Large intestine (tissue), 3 donors: ENCODE measurements around the gene TMEM222. TPM values are rescaled to one million over a fixed set of nuclear protein-coding genes. Genes with fewer than 3 reads are reported as not detected.

Experiments used
- DNase-seq, 2 donors: peaks; one replicate each; pipeline versions ENCODE4 v3.0.0 to v3.0.0-alpha.2; 2013
- H3K27ac ChIP-seq: one replicate; pipeline ENCODE4 v1.5.1; 2013; ENCODE audit warnings: low read length
- H3K27me3 ChIP-seq: 2 replicates; pipeline ENCODE4 v1.6.1; 2013; ENCODE audit warnings: low read length; ENCODE audit not compliant: control insufficient read depth, insufficient read depth
- H3K36me3 ChIP-seq: 2 replicates; pipeline ENCODE4 v1.6.1; 2013; ENCODE audit warnings: low read length; ENCODE audit not compliant: control insufficient read depth, insufficient read depth
- H3K4me1 ChIP-seq: one replicate; pipeline ENCODE4 v1.6.1; 2013; ENCODE audit warnings: low read length; ENCODE audit not compliant: control insufficient read depth, insufficient read depth
- H3K4me3 ChIP-seq: one replicate; pipeline ENCODE4 v1.5.1; 2013; ENCODE audit warnings: low read length
- H3K9me3 ChIP-seq: one replicate; pipeline ENCODE4 v1.6.1; 2013; ENCODE audit warnings: mild to moderate bottlenecking, low read depth, low read length, moderate library complexity; ENCODE audit not compliant: control insufficient read depth
- WGBS: methylation state at CpG from one replicate; pipeline ENCODE4 v1.1.5; 2013; ENCODE audit warnings: low lambda C conversion rate; ENCODE audit not compliant: insufficient coverage; 5-methylcytosine and 5-hydroxymethylcytosine counted together
- polyA plus RNA-seq: library from polyadenylated mRNA; unstranded; fragments of 120-200 nt; gene quantifications from one replicate; pipeline ENCODE4 v1.2.1, GENCODE V29; 2013

The TMEM222 gene
- polyA plus RNA-seq, 1 donor, result 41.2 TPM

DNA sequence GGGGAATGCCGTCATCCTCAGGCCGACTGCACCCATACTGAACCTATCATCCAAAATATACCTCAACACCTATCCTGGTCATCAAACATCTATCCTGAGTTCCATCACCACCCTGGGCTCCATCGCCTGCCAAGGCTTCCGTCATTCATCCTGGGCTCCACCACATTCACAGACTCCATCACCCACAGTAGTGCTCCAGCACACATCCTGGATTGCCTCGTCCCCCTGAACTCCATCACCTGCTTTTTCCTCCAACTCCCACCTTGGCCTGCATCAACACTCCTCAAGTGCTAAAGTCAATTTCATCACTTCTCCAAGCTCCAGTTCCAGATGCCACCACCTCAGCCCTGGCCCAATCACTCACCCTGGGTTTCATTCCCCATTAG lies 37.0 kb downstream of the TMEM222 start:
- H3K36me3 ChIP-seq, result peaks cover 5% of the 10 kb centered on the region
- DNase-seq, result no peak
- no CpG with 5 or more reads among the region's 5 CpGs for whole genome bisulfite sequencing

GRCh38 chr1:27359822-27360158 lies 37.8 kb downstream of the TMEM222 start:
- Histone ChIP-seq H3K4me1 (peaks cover 22% of the 10 kb centered on the region), H3K9me3 (peaks cover 7% of the 10 kb centered on the region), H3K36me3 (peaks cover 5% of the 10 kb centered on the region), H3K4me3 (no peak overlapping the region), H3K27ac (no peak overlapping the region), H3K27me3 (peaks cover 31% of the 10 kb centered on the region)
- WGBS, result no CpG with 5 or more reads among the region's 9 CpGs
- no peak for DNase-seq

More for the DNA sequence above, 37.0 kb downstream of the TMEM222 start:
- Histone ChIP-seq H3K4me1 (peaks cover 14% of the 10 kb centered on the region), H3K4me3 (no peak overlapping the region), H3K27me3 (peaks cover 31% of the 10 kb centered on the region), H3K9me3 (peaks cover 7% of the 10 kb centered on the region), H3K27ac (no peak overlapping the region)

- Histone ChIP-seq H3K36me3 (peaks cover 5% of the 10 kb centered on the region), H3K27me3 (peaks cover 31% of the 10 kb centered on the region), H3K4me1 (peaks cover 27% of the 10 kb centered on the region), H3K27ac (no peak overlapping the region), H3K4me3 (peak overlapping the region; percentile 21), H3K9me3 (peaks cover 7% of the 10 kb centered on the region)
- WGBS, result no CpG with 5 or more reads among the region's 71 CpGs
- peak in 1 of 2 donors; percentile 39 for DNase-seq
Observed at GRCh38 chr1:27360159-27361043, 38.4 kb downstream of the TMEM222 start.

DNA sequence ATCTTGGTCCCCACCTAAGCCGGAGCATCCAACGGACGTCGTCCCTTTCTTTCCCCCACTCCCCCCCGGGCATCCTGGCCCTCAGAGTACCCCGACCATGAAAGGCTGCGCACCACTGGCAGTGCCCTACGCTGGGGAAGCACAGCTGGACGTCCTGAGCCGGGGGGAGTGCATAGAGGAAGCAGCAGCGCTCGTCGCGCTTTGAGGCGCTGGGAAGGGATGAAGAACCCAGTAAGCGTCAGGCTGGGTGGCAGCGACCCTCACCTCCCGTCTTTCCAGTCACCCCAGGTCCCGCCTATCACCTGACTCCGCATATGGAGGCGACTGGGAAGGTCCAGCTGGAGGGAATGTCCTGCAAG lies 39.1 kb downstream of the TMEM222 start:
- Histone ChIP-seq H3K27ac (no peak overlapping the region), H3K9me3 (peaks cover 7% of the 10 kb centered on the region), H3K4me3 (no peak overlapping the region), H3K4me1 (peaks cover 27% of the 10 kb centered on the region), H3K36me3 (peaks cover 5% of the 10 kb centered on the region), H3K27me3 (peaks cover 31% of the 10 kb centered on the region)
- WGBS, result no CpG with 5 or more reads among the region's 21 CpGs
- no peak for DNase-seq

DNA sequence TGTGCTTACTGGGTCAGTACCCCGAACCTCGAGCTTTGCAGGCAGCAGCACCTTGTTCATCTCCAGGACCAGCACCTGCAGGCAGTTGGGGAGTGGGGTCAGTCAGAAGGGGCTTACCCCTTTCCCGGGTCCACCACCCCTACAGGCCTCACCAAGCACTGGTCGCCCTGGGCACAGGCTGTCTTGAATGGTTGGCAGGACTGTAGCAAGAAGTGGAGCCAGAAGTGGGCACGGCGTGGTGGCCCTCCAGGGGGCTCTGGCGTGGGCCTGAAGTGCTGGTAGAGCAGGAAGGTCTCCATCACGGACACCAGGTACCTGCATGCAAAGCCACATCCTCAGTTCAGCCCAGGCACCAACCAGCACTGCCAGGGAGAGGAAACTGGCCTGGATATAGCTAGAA lies 39.6 kb downstream of the TMEM222 start:
- H3K4me3 ChIP-seq, result no peak overlapping the region

GRCh38 chr1:27363766-27364695 lies 42.1 kb downstream of the TMEM222 start:
- no peak for DNase-seq
- no peak overlapping the region for H3K4me3 ChIP-seq
- peaks cover 29% of the 10 kb centered on the region for H3K4me1 ChIP-seq
- peaks cover 5% of the 10 kb centered on the region for H3K36me3 ChIP-seq
- no peak overlapping the region for H3K27ac ChIP-seq
- H3K9me3 ChIP-seq, result no peaks in the 10 kb centered on the region
- no CpG with 5 or more reads among the region's 26 CpGs for WGBS
- peaks cover 17% of the 10 kb centered on the region for H3K27me3 ChIP-seq

More for the DNA sequence above, 39.6 kb downstream of the TMEM222 start:
- H3K27ac ChIP-seq, result no peak overlapping the region
- no CpG with 5 or more reads among the region's 8 CpGs for WGBS
- peaks cover 5% of the 10 kb centered on the region for H3K36me3 ChIP-seq
- peaks cover 31% of the 10 kb centered on the region for H3K27me3 ChIP-seq
- peaks cover 27% of the 10 kb centered on the region for H3K4me1 ChIP-seq
- no peak for DNase-seq
- H3K9me3 ChIP-seq, result peaks cover 5% of the 10 kb centered on the region

DNA sequence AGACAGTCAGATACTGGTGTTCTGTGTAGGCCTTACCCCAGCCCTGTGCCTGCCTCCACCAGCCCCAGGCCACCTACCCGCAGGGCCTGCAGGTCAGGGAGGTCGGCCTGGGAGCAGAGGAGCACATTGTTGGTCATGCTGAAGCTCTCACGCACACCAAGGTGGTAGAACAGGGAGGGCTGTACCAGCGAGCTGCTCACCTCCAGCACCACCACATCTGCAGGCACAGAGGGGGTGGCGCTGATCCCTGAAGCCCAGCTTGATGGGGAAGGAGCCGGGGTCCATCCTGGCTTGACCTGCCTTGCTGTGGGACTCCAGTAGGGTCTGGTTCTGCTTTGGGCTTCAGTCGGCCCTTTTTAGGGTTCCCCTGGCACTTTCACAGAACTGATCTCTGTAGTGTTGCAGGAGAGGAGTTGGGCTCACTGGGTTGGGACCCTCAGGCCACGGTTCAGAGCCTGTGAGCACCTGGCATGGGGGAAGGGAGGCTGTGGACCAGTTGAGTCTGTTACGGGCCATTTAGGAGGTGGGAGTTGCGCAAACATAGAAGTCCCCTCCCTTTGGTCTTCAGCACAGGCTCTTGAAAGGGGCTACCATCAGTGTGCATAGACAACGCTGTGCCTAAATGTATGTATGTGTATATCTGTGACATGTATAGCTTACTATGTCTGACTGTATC lies 42.9 kb downstream of the TMEM222 start:
- Histone ChIP-seq H3K4me1 (peaks cover 25% of the 10 kb centered on the region), H3K9me3 (no peaks in the 10 kb centered on the region), H3K27me3 (peaks cover 9% of the 10 kb centered on the region), H3K4me3 (peak overlapping the region; percentile 62), H3K36me3 (peaks cover 5% of the 10 kb centered on the region), H3K27ac (peak overlapping the region; percentile 90)
- no peak for DNase-seq
- no CpG with 5 or more reads among the region's 11 CpGs for WGBS

GRCh38 chr1:27365372-27366112 lies 43.6 kb downstream of the TMEM222 start:
- Histone ChIP-seq H3K27me3 (peaks cover 5% of the 10 kb centered on the region), H3K27ac (peak overlapping the region; percentile 90), H3K4me1 (peaks cover 21% of the 10 kb centered on the region), H3K36me3 (peaks cover 5% of the 10 kb centered on the region), H3K4me3 (peak overlapping the region; percentile 62), H3K9me3 (no peaks in the 10 kb centered on the region)
- DNase-seq, result peak; percentile 83 to 92
- WGBS, result no CpG with 5 or more reads among the region's 40 CpGs

DNA sequence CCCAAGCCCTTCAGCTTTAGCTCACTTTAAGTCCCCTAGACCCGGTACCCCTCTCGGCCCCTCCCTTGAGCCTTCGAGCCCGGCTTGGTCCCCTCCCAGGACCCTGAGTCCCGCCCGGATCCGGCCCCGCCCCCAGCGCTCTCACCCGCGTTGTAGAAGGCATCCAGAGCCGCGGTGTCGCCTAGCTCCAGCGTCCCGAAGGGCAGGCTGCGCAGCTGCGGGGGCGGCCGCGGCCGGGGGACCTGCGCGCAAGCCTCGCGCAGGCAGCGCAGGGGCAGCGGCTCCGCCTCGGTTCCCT lies 44.1 kb downstream of the TMEM222 start:
- peaks cover 21% of the 10 kb centered on the region for H3K4me1 ChIP-seq
- DNase-seq, result peak; percentile 64 to 75

More for the DNA sequence above, 44.1 kb downstream of the TMEM222 start:
- peaks cover 5% of the 10 kb centered on the region for H3K36me3 ChIP-seq
- peak overlapping the region; percentile 62 for H3K4me3 ChIP-seq
- WGBS, result no CpG with 5 or more reads among the region's 30 CpGs
- no peaks in the 10 kb centered on the region for H3K27me3 ChIP-seq
- H3K27ac ChIP-seq, result peak overlapping the region; percentile 90
- H3K9me3 ChIP-seq, result no peaks in the 10 kb centered on the region
